M059J (cell line): ENCODE data around the gene HSD17B11. TPM values are rescaled to one million over a fixed set of nuclear protein-coding genes. Genes with fewer than 3 reads are reported as not detected.
"Not testable (repeated sequence)": the region's sequence is repeated elsewhere in the genome, so short reads cannot be mapped to it uniquely, and the experiment has no call there.

ENCODE experiments used
- DNase-seq: peaks from one replicate; pipeline ENCODE4 v3.0.0-alpha.2; 2012; ENCODE audit warnings: low read depth
- total RNA-seq: library from RNA; depleted of rRNA; stranded (reverse); fragments of >200 nt; shearing (Covaris generic); gene quantifications from 2 replicates; pipeline ENCODE4 v1.2.3, GENCODE V29; 2014; rRNA removed

The HSD17B11 gene
- total RNA-seq, 1 experiment from 2014 or later, result 26.1 TPM

GRCh38 chr4:87306056-87306455, 84.9 kb downstream of the HSD17B11 start:
- DNase-seq, result no peak

- DNase-seq, result no peak
Observed at GRCh38 chr4:87305562-87305961, 85.4 kb downstream of the HSD17B11 start.

DNA sequence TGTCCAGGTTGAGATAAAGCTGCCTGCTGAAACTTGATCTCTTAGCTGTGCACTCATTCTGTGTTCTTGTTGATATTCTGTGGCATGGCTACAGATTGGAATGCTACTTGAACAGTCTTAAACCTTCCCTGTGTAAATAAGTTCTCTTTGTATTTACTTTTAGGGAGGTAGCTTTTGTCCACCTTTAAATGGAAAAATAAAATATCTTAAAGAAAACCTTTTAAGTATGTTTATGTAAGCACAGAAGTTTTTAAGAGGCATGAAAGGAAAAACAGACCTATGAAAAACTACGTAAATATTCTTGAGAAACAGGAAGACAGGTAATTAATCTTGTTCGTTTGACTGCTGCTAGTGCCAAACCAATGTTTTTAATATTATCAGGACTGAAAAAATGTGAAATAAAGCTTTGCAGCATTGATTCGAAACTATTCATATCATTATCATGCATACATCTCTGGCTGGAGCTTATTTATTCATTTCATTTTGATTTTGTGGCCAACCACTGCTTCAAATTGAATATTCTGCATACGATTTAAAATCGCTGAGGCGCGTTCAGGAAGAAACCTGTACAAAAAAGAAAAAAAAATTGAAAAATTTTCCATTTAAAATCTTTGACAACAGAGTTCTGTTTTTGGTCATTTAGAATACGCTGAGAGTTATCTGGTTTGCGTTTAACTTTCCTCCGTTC, 86.1 kb downstream of the HSD17B11 start:
- DNase-seq, result peak; percentile 55

DNA sequence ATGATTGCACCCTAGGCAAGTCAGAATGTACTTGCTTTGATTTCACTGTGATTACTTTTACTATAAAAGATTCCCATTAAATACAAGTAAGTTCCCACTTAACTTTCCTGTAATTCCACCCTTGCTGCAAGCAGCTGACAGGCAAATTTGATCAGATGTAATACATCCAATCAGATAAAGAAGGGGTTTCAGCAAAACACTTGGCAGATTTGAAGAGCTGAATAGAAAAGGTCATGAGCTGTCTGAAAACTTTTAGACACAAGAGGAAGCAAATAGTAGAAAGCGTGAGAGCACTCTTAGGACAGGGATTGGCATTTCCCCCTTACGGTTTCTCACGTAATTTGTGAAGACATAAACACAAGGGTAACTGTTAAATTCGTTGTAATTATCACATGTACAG, 91.1 kb downstream of the HSD17B11 start:
- no peak for DNase-seq

DNA sequence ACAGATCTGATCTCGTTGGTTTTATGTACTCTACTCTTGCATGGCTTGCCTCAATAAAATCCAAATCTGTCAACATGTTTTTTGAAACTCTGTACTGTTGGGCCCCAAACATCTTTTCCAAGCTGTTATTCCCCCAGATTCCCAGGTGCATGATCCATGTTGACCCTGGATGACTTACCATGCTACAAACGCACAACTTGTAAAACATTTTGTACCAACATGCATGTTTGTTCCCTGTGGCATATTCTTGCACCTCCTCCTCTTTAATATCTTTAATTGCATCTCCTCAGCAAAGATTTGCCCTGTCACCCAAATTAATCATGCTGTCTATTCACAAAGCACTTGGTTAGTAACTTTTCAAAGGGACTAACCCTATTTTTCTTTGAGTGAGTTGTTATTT, 92.6 kb downstream of the HSD17B11 start:
- no peak for DNase-seq

- not testable (repeated sequence) for DNase-seq
Observed at GRCh38 chr4:87294911-87295310, 96.1 kb downstream of the HSD17B11 start.

GRCh38 chr4:87293889-87294288, 97.1 kb downstream of the HSD17B11 start:
- DNase-seq, result not testable (repeated sequence)

DNA sequence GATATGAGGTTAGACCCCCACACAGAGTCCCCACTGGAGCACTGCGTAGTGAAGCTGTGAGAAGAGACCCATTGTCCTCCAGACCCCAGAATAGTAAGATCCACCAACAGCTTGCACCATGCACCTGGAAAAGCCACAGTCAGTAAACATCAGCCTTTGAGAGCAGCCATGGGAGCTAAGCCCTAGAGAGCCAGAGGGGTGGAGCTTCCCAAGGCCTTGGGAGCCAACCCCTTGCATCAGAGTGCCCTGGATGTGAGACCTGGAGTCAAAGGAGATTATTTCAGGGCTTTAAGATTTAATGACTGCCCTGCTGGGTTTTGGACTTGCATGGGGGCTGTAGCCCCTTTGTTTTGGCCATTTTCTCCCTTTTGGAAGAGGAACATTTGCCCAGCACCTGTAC, 104.0 kb downstream of the HSD17B11 start:
- DNase-seq, result no peak

Other genes with a start within 250 kb of the HSD17B11 start
- gene KLHL8, start 170.6 kb downstream of the HSD17B11 start, total RNA-seq, result 4.6 and 6.5 TPM in 2 replicates
- gene HSD17B13, start 68.3 kb downstream of the HSD17B11 start, total RNA-seq, result 0.10 TPM in 1 of 2 replicates, not detected in the other
- gene NUDT9, start 31.4 kb upstream of the HSD17B11 start, total RNA-seq, result 9.2 and 10.6 TPM in 2 replicates
- 0.07 and 0.37 TPM in 2 replicates for gene SPARCL1, start 138.2 kb upstream of the HSD17B11 start, total RNA-seq
- gene DSPP, start 217.3 kb upstream of the HSD17B11 start, total RNA-seq, result not detected in 2 replicates